Umbilical cord (tissue), 2 donors: ENCODE data around the gene LMOD1. TPM values are rescaled to one million over a fixed set of nuclear protein-coding genes. Genes with fewer than 3 reads are reported as not detected.
A peak's percentile ranks its signal among the peaks of the same experiment; 100 is the strongest.
"Not testable (repeated sequence)": the region's sequence is repeated elsewhere in the genome, so short reads cannot be mapped to it uniquely, and the experiment has no call there.

Experiments
- DNase-seq: peaks from one replicate; pipeline ENCODE4 v3.0.0-alpha.2; 2015; ENCODE audit warnings: low spot score
- total RNA-seq: library from RNA; depleted of rRNA; stranded (reverse); fragments of >200 nt; gene quantifications from one replicate; pipeline ENCODE4 v1.2.3, GENCODE V29; 2014; ENCODE audit warnings: low replicate concordance; ENCODE audit not compliant: insufficient read depth

Gene LMOD1
- total RNA-seq, 1 donor from 2014 or later = 213 TPM

GRCh38 chr1:201947697-201948008 is 1.3 kb upstream of the LMOD1 start:
- no peak for DNase-seq

- DNase-seq = no peak
These were observed 505 bp downstream of the LMOD1 start for GRCh38 chr1:201945863-201946223.

- DNase-seq = no peak
These were observed 1.2 kb downstream of the LMOD1 start for GRCh38 chr1:201945157-201945556.

- no peak for DNase-seq
These were observed 1.7 kb downstream of the LMOD1 start for GRCh38 chr1:201944639-201945038.

- no peak for DNase-seq
These were observed 2.3 kb downstream of the LMOD1 start for GRCh38 chr1:201944002-201944401.

- DNase-seq = no peak
These were observed 4.2 kb downstream of the LMOD1 start for GRCh38 chr1:201942129-201942495.

- no peak for DNase-seq
These were observed 4.8 kb downstream of the LMOD1 start for GRCh38 chr1:201941420-201942128.

- DNase-seq = not testable (repeated sequence)
These were observed 6.0 kb downstream of the LMOD1 start for GRCh38 chr1:201940316-201940715.

- no peak for DNase-seq
These were observed 6.8 kb downstream of the LMOD1 start for GRCh38 chr1:201939574-201939973.

- peak; percentile 50 for DNase-seq
These were observed 7.2 kb downstream of the LMOD1 start for GRCh38 chr1:201939148-201939547.

- DNase-seq = peak; percentile 87
These were observed 7.8 kb downstream of the LMOD1 start for GRCh38 chr1:201938440-201939035.

- DNase-seq = peak; percentile 86
These were observed 8.6 kb downstream of the LMOD1 start for GRCh38 chr1:201937624-201938213.

- DNase-seq = no peak
These were observed 12.4 kb downstream of the LMOD1 start for GRCh38 chr1:201933840-201934430.

GRCh38 chr1:201930803-201931202 is 15.5 kb downstream of the LMOD1 start:
- DNase-seq = no peak

- DNase-seq = no peak
These were observed 16.2 kb downstream of the LMOD1 start for GRCh38 chr1:201930137-201930536.

- DNase-seq = peak; percentile 70
These were observed 18.1 kb downstream of the LMOD1 start for GRCh38 chr1:201928266-201928665.

- DNase-seq = peak; percentile 87
These were observed 20.2 kb downstream of the LMOD1 start for GRCh38 chr1:201925981-201926645.

GRCh38 chr1:201925301-201925567 is 21.1 kb downstream of the LMOD1 start:
- no peak for DNase-seq

GRCh38 chr1:201921952-201922558 is 24.3 kb downstream of the LMOD1 start:
- DNase-seq = no peak

GRCh38 chr1:201918343-201918742 is 28.0 kb downstream of the LMOD1 start:
- DNase-seq = no peak

GRCh38 chr1:201917362-201918033 is 28.9 kb downstream of the LMOD1 start:
- DNase-seq = peak; percentile 89
